ENCODE data around the gene IL1F10.

- TF ChIP-seq CTCF (IDR thresholded peaks at IDR 0.05) (no peak), POLR2A (IDR thresholded peaks at IDR 0.05) (no peak)
Observed at GRCh38 chr2:113032737-113033136, 35.0 kb upstream of the IL1F10 start.

Measured in lower leg skin (tissue), 3 donors.